Measurements from ENCODE around the gene MICALL2. TPM values are rescaled to one million over a fixed set of nuclear protein-coding genes. Genes with fewer than 3 reads are reported as not detected.

Gene MICALL2
- total and polyA plus RNA-seq, 2 donors (not counting 1 experiment from before 2014, with no cell fraction given), result 11.7 to 60.1 TPM

- no peaks in the 10 kb centered on the region for H3K4me1 ChIP-seq (ENCODE audit: control insufficient read depth, extremely low read depth, insufficient read depth, low read length)
- no peak overlapping the region for H3K9ac ChIP-seq (ENCODE audit: insufficient read depth, low read length)
- TF ChIP-seq CTCF (conservative IDR thresholded peaks at IDR 0.05 in 1 of 2, IDR thresholded peaks at IDR 0.05 in 1 of 2; ENCODE audit: low read depth in 1 of 2, low read length in 2 of 2) (no peak), EZH2 (IDR thresholded peaks at IDR 0.05; ENCODE audit: low read length, missing control alignments) (no peak)
- no peaks in the 10 kb centered on the region for H3K27me3 ChIP-seq (ENCODE audit: control insufficient read depth, insufficient read depth, low read length)
- H3K27ac ChIP-seq (ENCODE audit: insufficient read depth, low read length), result no peak overlapping the region
- no peaks in the 10 kb centered on the region for H3K79me2 ChIP-seq (ENCODE audit: control insufficient read depth, insufficient read depth, low read length)
- H3K4me3 ChIP-seq (replicated peaks in 1 of 4; ENCODE audit: control extremely low read depth in 1 of 4, insufficient read depth in 1 of 4, low read depth in 3 of 4, low read length in 4 of 4), result no peak overlapping the region
- no peak for DNase-seq (ENCODE audit: low read depth in 2 of 2)
- no peak overlapping the region for H2AFZ ChIP-seq (ENCODE audit: low read length)
- H3K36me3 ChIP-seq (ENCODE audit: control insufficient read depth, insufficient read depth, low read length), result peaks cover 39% of the 10 kb centered on the region
- H4K20me1 ChIP-seq (ENCODE audit: control insufficient read depth, extremely low read depth, insufficient read depth, low read length), result no peaks in the 10 kb centered on the region
- H3K9me3 ChIP-seq (ENCODE audit: control insufficient read depth, insufficient read depth, low read depth, low read length), result no peaks in the 10 kb centered on the region
- no peak overlapping the region for H3K4me2 ChIP-seq (ENCODE audit: extremely low read depth, insufficient read depth, low read length)
Observed at GRCh38 chr7:1439373-1440363, 19.6 kb downstream of the MICALL2 start.

GRCh38 chr7:1438821-1439220, 20.4 kb downstream of the MICALL2 start:
- H3K4me2 ChIP-seq (ENCODE audit: extremely low read depth, insufficient read depth, low read length), result no peak overlapping the region
- H3K4me3 ChIP-seq (replicated peaks in 1 of 4; ENCODE audit: control extremely low read depth in 1 of 4, insufficient read depth in 1 of 4, low read depth in 3 of 4, low read length in 4 of 4), result no peak overlapping the region
- H3K27me3 ChIP-seq (ENCODE audit: control insufficient read depth, insufficient read depth, low read length), result no peaks in the 10 kb centered on the region
- peaks cover 38% of the 10 kb centered on the region for H3K36me3 ChIP-seq (ENCODE audit: control insufficient read depth, insufficient read depth, low read length)
- no peak overlapping the region for H3K9ac ChIP-seq (ENCODE audit: insufficient read depth, low read length)
- no peak for DNase-seq (ENCODE audit: low read depth in 2 of 2)
- no peak for TF ChIP-seq CTCF (conservative IDR thresholded peaks at IDR 0.05 in 1 of 2, IDR thresholded peaks at IDR 0.05 in 1 of 2; ENCODE audit: low read depth in 1 of 2, low read length in 2 of 2)
- TF ChIP-seq EZH2 (IDR thresholded peaks at IDR 0.05; ENCODE audit: low read length, missing control alignments), result no peak
- H3K27ac ChIP-seq (ENCODE audit: insufficient read depth, low read length), result no peak overlapping the region
- no peaks in the 10 kb centered on the region for H3K9me3 ChIP-seq (ENCODE audit: control insufficient read depth, insufficient read depth, low read depth, low read length)
- H4K20me1 ChIP-seq (ENCODE audit: control insufficient read depth, extremely low read depth, insufficient read depth, low read length), result no peaks in the 10 kb centered on the region
- H3K79me2 ChIP-seq (ENCODE audit: control insufficient read depth, insufficient read depth, low read length), result no peaks in the 10 kb centered on the region
- no peak overlapping the region for H2AFZ ChIP-seq (ENCODE audit: low read length)
- no peaks in the 10 kb centered on the region for H3K4me1 ChIP-seq (ENCODE audit: control insufficient read depth, extremely low read depth, insufficient read depth, low read length)

GRCh38 chr7:1438208-1438607, 21.1 kb downstream of the MICALL2 start:
- H3K27me3 ChIP-seq (ENCODE audit: control insufficient read depth, insufficient read depth, low read length), result no peaks in the 10 kb centered on the region
- no peaks in the 10 kb centered on the region for H3K79me2 ChIP-seq (ENCODE audit: control insufficient read depth, insufficient read depth, low read length)
- H3K36me3 ChIP-seq (ENCODE audit: control insufficient read depth, insufficient read depth, low read length), result peaks cover 37% of the 10 kb centered on the region
- no peak overlapping the region for H3K9ac ChIP-seq (ENCODE audit: insufficient read depth, low read length)
- H3K27ac ChIP-seq (ENCODE audit: insufficient read depth, low read length), result no peak overlapping the region
- TF ChIP-seq CTCF (conservative IDR thresholded peaks at IDR 0.05 in 1 of 2, IDR thresholded peaks at IDR 0.05 in 1 of 2; ENCODE audit: low read depth in 1 of 2, low read length in 2 of 2), result no peak
- no peak for TF ChIP-seq EZH2 (IDR thresholded peaks at IDR 0.05; ENCODE audit: low read length, missing control alignments)
- no peaks in the 10 kb centered on the region for H3K4me1 ChIP-seq (ENCODE audit: control insufficient read depth, extremely low read depth, insufficient read depth, low read length)
- no peak for DNase-seq (ENCODE audit: low read depth in 2 of 2)
- H4K20me1 ChIP-seq (ENCODE audit: control insufficient read depth, extremely low read depth, insufficient read depth, low read length), result no peaks in the 10 kb centered on the region
- no peak overlapping the region for H3K4me2 ChIP-seq (ENCODE audit: extremely low read depth, insufficient read depth, low read length)
- no peak overlapping the region for H3K4me3 ChIP-seq (replicated peaks in 1 of 4; ENCODE audit: control extremely low read depth in 1 of 4, insufficient read depth in 1 of 4, low read depth in 3 of 4, low read length in 4 of 4)
- H2AFZ ChIP-seq (ENCODE audit: low read length), result no peak overlapping the region
- H3K9me3 ChIP-seq (ENCODE audit: control insufficient read depth, insufficient read depth, low read depth, low read length), result no peaks in the 10 kb centered on the region

Measured in fibroblast of lung (primary cell).